Natural killer cell (primary cell): Measurements from ENCODE around the gene CCDC57. TPM values are rescaled to one million over a fixed set of nuclear protein-coding genes. Genes with fewer than 3 reads are reported as not detected.

Source experiments
- ATAC-seq, 3 donors: fragments of 150-1000 bp in 2 of 3; fragments of 200-7000 bp in 1 of 3; cut with Tn5 transposase; 1 replicate in 1 of 3; 2 replicates in 2 of 3; pipeline ENCODE4 v1.10.0; 2021; ENCODE audit warnings: mild to moderate bottlenecking in 2 of 3, moderate library complexity in 2 of 3
- DNase-seq, 2 donors: peaks; one replicate each; pipeline versions ENCODE4 v3.0.0 to v3.0.0-alpha.2; 2013 to 2021; ENCODE audit warnings: mixed read lengths in 1 of 2
- H3K27ac ChIP-seq: one replicate; pipeline ENCODE4 v1.5.1; 2013; ENCODE audit warnings: mild to moderate bottlenecking, low read length
- H3K27me3 ChIP-seq: one replicate; pipeline ENCODE4 v1.6.1; 2013; ENCODE audit warnings: low read length; ENCODE audit not compliant: control insufficient read depth, insufficient read depth
- H3K36me3 ChIP-seq: one replicate; pipeline ENCODE4 v1.6.1; 2013; ENCODE audit warnings: low read length; ENCODE audit not compliant: control insufficient read depth, insufficient read depth
- H3K4me1 ChIP-seq: one replicate; pipeline ENCODE4 v1.6.1; 2013; ENCODE audit warnings: low read length; ENCODE audit not compliant: control insufficient read depth, insufficient read depth
- H3K4me3 ChIP-seq: one replicate; pipeline ENCODE4 v1.5.1; 2013; ENCODE audit warnings: low read length
- H3K9me3 ChIP-seq: one replicate; pipeline ENCODE4 v1.6.1; 2013; ENCODE audit warnings: low read length; ENCODE audit not compliant: control insufficient read depth, insufficient read depth
- H3K27ac Mint-ChIP-seq, 2 donors: one replicate each; pipeline ENCODE4 v1.8.0; 2022; ENCODE audit warnings: mild to moderate bottlenecking in 2 of 2, mixed read lengths in 2 of 2, moderate library complexity in 1 of 2
- H3K27me3 Mint-ChIP-seq, 2 donors: one replicate each; pipeline ENCODE4 v1.8.0; 2022; ENCODE audit warnings: low read depth in 2 of 2, mixed read lengths in 2 of 2
- H3K36me3 Mint-ChIP-seq: one replicate; pipeline ENCODE4 v1.8.0; 2022; ENCODE audit warnings: mixed read lengths
- H3K4me1 Mint-ChIP-seq, 2 donors: one replicate each; pipeline ENCODE4 v1.8.0; 2022; ENCODE audit warnings: mixed read lengths in 2 of 2
- H3K4me3 Mint-ChIP-seq: one replicate; pipeline ENCODE4 v1.8.0; 2022; ENCODE audit warnings: mild to moderate bottlenecking, moderate library complexity, mixed read lengths
- H3K9me3 Mint-ChIP-seq, 2 donors: one replicate each; pipeline ENCODE4 v1.8.0; 2022; ENCODE audit warnings: mixed read lengths in 2 of 2
- CTCF ChIP-seq: fragments of 200-600 bp; IDR thresholded peaks from one replicate; pipeline ENCODE4 v1.8.0; 2022; ENCODE audit warnings: antibody characterized with exemption
- WGBS: methylation state at CpG from one replicate; pipeline ENCODE4 v1.1.7; 2013; ENCODE audit warnings: missing lambda C conversion rate; ENCODE audit not compliant: insufficient coverage; 5-methylcytosine and 5-hydroxymethylcytosine counted together
- intact Hi-C: fragments of 100-400 bp; cut with micrococcal nuclease; formaldehyde crosslinking; loops from one replicate; pipeline ENCODE4 v1.14.2; 2022
- total RNA-seq, 4 donors: library from RNA; stranded (reverse); fragments of 120-200 nt in 1 of 4; gene quantifications; one replicate each; pipeline versions ENCODE4 v1.2.3 to v1.2.4, GENCODE V29; 2013 to 2022

CCDC57 gene
- total RNA-seq, 3 donors from 2014 or later (not counting 1 experiment from before 2014, with no cell fraction given) = 69.7 to 79.2 (median 75.1) TPM

GRCh38 chr17:82079001-82079677 lies 133.5 kb downstream of the CCDC57 start:
- WGBS = 95% methylated on average over 47 of the region's 47 CpGs

GRCh38 chr17:82078433-82078832 lies 134.2 kb downstream of the CCDC57 start:
- no peak overlapping the region for H3K4me3 Mint-ChIP-seq
- H3K27me3 Mint-ChIP-seq = no peaks in the 10 kb centered on the region
- H3K36me3 ChIP-seq = peaks cover 25% of the 10 kb centered on the region
- H3K4me1 Mint-ChIP-seq = no peaks in the 10 kb centered on the region
- no peak for TF ChIP-seq CTCF
- no peaks in the 10 kb centered on the region for H3K9me3 Mint-ChIP-seq
- no peaks in the 10 kb centered on the region for H3K4me1 ChIP-seq
- H3K9me3 ChIP-seq = no peaks in the 10 kb centered on the region
- H3K27ac Mint-ChIP-seq = no peak overlapping the region
- H3K36me3 Mint-ChIP-seq = no peaks in the 10 kb centered on the region
- no peak overlapping the region for H3K27ac ChIP-seq
- no peak for ATAC-seq
- DNase-seq = no peak
- H3K4me3 ChIP-seq = no peak overlapping the region
- H3K27me3 ChIP-seq = no peaks in the 10 kb centered on the region
- 95% methylated on average over 18 of the region's 18 CpGs for WGBS
- intact Hi-C loops = no loop called here

More at GRCh38 chr17:82079001-82079677, 133.5 kb downstream of the CCDC57 start:
- no peak for DNase-seq
- Mint-ChIP-seq H3K27me3 (no peaks in the 10 kb centered on the region), H3K4me3 (no peak overlapping the region), H3K4me1 (no peaks in the 10 kb centered on the region), H3K9me3 (no peaks in the 10 kb centered on the region), H3K27ac (no peak overlapping the region), H3K36me3 (no peaks in the 10 kb centered on the region)
- Histone ChIP-seq H3K27ac (no peak overlapping the region), H3K4me1 (no peaks in the 10 kb centered on the region), H3K36me3 (peaks cover 30% of the 10 kb centered on the region), H3K9me3 (no peaks in the 10 kb centered on the region), H3K27me3 (no peaks in the 10 kb centered on the region), H3K4me3 (no peak overlapping the region)
- ATAC-seq = no peak
- intact Hi-C loops = no loop called here
- TF ChIP-seq CTCF = no peak

- DNase-seq = no peak
- H3K9me3 Mint-ChIP-seq = no peaks in the 10 kb centered on the region
- intact Hi-C loops = no loop called here
Measured at GRCh38 chr17:82077617-82078358, 134.9 kb downstream of the CCDC57 start.

More at GRCh38 chr17:82077617-82078358, 134.9 kb downstream of the CCDC57 start:
- Mint-ChIP-seq H3K4me1 (no peaks in the 10 kb centered on the region), H3K27me3 (no peaks in the 10 kb centered on the region), H3K27ac (no peak overlapping the region), H3K4me3 (no peak overlapping the region), H3K36me3 (no peaks in the 10 kb centered on the region)
- Histone ChIP-seq H3K27me3 (no peaks in the 10 kb centered on the region), H3K4me3 (no peak overlapping the region), H3K4me1 (no peaks in the 10 kb centered on the region), H3K36me3 (peaks cover 19% of the 10 kb centered on the region), H3K9me3 (no peaks in the 10 kb centered on the region), H3K27ac (no peak overlapping the region)
- peak in 1 of 3 donors; percentile 5 for ATAC-seq
- no peak for TF ChIP-seq CTCF
- WGBS = 88% methylated on average over 28 of the region's 28 CpGs
